GM12865 (cell line): ENCODE data around the gene ELF1.
"Not testable (repeated sequence)": the region's sequence is repeated elsewhere in the genome, so short reads cannot be mapped to it uniquely, and the experiment has no call there.

Source experiments
- DNase-seq: peaks from one replicate; pipeline ENCODE4 v3.0.0; 2010; ENCODE audit warnings: low read depth
- H3K4me3 ChIP-seq: 2 replicates; pipeline ENCODE4 v1.5.1; 2011; ENCODE audit warnings: mild to moderate bottlenecking, low read depth, low read length, control low read depth
- TF ChIP-seq, protein P1 (sequence below): IDR thresholded peaks from 2 replicates; pipeline ENCODE4 v1.5.1; 2011; ENCODE audit warnings: low read length, control low read depth, low read depth, inconsistent platforms; ENCODE audit not compliant: insufficient read depth; ENCODE audit errors: missing control alignments

ELF1 gene

DNA sequence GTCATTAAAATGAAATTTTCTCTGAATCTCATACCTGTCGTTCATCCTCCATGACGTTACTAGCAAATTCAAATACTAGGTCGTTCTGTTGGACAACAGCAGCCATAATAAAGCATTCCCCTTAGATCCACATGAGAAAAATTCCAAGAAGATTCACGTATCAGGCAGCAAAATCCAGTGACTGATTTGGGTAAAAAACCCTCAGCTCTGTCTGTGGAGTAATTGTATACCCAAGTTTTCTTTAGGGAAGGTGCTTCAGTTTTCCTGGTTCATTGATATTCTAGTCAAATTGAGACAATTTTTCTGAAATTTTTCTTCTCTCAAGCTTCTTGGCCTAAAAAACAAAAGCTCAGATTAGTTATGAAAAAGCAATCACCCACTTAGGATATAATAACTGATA is 37.2 kb downstream of the ELF1 start:
- DNase-seq: no peak
- TF ChIP-seq, protein P1, sequence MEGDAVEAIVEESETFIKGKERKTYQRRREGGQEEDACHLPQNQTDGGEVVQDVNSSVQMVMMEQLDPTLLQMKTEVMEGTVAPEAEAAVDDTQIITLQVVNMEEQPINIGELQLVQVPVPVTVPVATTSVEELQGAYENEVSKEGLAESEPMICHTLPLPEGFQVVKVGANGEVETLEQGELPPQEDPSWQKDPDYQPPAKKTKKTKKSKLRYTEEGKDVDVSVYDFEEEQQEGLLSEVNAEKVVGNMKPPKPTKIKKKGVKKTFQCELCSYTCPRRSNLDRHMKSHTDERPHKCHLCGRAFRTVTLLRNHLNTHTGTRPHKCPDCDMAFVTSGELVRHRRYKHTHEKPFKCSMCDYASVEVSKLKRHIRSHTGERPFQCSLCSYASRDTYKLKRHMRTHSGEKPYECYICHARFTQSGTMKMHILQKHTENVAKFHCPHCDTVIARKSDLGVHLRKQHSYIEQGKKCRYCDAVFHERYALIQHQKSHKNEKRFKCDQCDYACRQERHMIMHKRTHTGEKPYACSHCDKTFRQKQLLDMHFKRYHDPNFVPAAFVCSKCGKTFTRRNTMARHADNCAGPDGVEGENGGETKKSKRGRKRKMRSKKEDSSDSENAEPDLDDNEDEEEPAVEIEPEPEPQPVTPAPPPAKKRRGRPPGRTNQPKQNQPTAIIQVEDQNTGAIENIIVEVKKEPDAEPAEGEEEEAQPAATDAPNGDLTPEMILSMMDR: no peak
- H3K4me3 ChIP-seq: peak overlapping the region; percentile 72

DNA sequence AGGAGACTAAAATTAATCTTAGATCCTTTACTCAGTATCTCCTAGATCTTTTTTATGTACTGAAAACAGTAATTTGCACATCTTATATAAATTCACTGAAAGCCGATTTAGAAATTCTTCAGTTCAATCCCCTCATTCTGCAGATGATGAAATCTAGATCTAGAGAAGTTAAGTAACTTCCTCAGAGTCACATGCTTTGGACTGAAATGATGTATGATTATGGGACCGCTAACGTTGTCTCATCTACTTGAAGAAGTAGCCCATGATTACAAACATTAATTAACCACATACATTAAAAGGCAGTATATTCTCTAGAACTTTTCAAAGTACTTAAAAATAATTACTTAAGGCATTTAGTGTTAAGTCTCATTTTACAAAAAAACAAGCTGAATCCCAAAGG is 37.8 kb downstream of the ELF1 start:
- H3K4me3 ChIP-seq: peak overlapping the region; percentile 72
- DNase-seq: no peak
- TF ChIP-seq, protein P1: no peak

DNA sequence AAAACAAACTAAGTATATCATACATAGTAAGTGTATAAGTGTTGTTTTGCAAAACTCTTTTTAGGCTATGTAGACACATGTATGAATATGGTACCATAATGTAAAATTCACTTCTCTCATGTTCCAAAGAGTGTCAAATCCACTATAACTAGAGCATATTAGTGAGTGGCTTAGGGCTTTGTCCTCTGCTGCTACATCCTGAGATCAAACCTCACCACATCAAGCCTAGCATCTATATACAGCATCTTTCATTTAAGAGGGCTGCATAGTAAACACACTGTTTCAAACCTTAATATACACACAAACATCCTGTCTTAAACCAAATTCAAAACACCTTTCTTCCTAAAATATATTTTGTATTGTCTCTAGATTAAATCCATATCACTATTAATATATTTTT is 38.7 kb downstream of the ELF1 start:
- peak overlapping the region; percentile 72 for H3K4me3 ChIP-seq
- DNase-seq: no peak
- TF ChIP-seq, protein P1: no peak

DNA sequence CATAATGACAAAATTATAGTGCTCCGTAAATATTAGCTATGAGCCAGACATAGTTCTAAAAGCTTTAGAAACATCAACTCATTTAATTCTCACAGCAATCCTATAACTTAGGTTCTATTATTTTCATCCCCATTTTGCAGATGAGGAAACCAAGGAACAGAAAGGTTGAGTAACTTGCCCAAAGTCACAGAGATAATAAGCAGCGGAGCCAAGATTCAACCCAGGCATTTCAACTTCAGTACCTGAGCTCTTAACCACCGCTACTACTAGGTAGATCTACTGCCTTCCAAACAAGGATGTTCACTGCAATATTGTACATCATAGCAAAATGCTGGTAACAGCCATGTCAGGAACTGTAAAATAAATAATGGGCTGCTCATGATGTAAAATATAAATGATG is 39.9 kb downstream of the ELF1 start:
- no peak for DNase-seq
- TF ChIP-seq, protein P1: no peak
- peak overlapping the region; percentile 72 for H3K4me3 ChIP-seq

DNA sequence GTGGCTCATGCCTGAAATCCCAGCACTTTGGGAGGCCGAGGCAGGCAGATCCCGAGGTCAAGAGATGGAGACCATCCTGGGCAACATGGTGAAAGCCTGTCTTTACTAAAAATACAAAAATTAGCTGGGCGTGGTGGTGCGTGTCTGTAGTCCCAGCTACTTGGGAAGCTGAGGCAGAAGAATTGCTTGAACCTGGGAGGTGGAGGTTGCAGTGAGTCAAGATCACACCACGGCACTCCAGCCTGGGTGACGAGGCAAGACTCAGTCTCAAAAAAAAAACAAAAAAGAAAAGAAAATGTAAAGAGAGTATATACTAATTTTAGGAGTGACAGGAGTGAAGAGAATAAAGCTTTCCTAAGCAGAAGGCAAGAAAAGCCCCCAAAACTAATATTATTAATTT is 41.0 kb downstream of the ELF1 start:
- H3K4me3 ChIP-seq: peak overlapping the region; percentile 72
- not testable (repeated sequence) for DNase-seq

DNA sequence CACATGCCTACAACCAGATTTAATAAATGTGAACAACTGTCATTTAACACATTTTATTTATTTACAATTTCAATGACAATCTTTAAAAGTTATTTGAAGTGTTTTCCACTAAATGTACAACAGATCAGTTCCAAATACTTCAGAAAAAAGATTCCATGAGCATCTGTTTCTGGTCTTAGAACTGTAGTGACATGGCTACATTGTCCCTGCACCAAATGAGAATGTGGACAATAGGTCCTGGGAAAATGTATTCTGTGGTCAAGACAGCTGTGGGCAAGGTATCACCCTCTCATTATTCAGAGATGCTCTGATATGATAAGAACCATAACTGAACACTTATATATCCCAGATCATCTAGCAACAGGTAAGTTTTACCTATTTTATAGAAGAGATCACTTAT is 43.7 kb downstream of the ELF1 start:
- TF ChIP-seq, protein P1: no peak
- peak overlapping the region; percentile 7; the same call in 1 of the 2 replicates for H3K4me3 ChIP-seq
- no peak for DNase-seq

DNA sequence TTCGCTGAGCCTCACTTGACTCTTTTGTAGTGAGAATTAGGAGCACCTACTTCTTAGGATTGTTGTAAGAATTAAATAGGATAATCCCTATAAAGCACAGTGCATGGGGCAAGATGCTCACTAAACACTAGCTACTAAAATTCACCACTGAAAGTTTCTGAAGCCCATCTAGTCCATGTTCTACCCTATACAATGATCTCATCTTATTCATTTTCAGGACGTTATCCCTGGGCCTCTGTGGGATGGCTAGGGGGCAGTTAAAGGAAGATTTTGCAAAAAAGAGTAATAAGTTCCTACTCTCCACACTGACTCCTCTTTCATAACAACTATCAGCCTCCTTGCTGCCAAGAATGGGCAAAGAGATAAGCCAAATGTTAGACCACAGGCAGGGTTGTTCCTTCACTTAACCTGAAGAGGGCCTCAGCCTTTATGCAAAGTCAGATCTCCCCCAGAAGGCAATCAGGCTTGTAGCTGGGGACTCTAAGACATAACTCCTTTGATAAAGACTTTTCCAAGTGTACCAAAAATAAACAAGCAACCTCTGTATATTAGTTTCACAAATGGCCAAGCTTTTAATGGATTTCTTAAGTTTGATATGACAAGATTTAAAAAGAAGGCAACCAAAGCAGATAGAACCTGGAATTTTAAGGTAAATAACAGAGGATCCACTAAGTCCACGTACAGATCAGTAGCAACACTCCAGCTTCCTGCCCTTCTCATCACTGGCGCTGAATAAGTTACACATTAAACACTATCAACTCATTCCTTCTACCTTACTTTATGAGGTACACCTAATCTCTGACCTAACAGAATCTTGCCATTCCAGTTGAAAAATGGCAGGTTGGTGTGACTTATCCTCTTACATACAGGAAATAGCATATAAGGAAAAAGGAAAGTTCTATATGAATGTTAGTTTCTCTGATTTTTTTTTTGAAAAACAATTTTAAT is 44.4 kb downstream of the ELF1 start:
- H3K4me3 ChIP-seq: peak overlapping the region; percentile 7; the same call in 1 of the 2 replicates
- TF ChIP-seq, protein P1: peak; percentile 61
- peak; percentile 78 for DNase-seq
